BJ (cell line): ENCODE results near the gene MC1R. TPM values are rescaled to one million over a fixed set of nuclear protein-coding genes. Genes with fewer than 3 reads are reported as not detected.

Experiments used
- CTCF ChIA-PET: fragments of 350-600 bp; formaldehyde crosslinking; extraction: SDS; loops from one replicate; lab custom pipeline; 2021; ENCODE audit warnings: antibody characterized with exemption, inconsistent platforms; lab: Yijun Ruan, JAX
- POLR2A ChIA-PET: fragments of 300-600 bp; sonication (Branson Sonifier 250); formaldehyde crosslinking; extraction: SDS; loops from one replicate; lab custom pipeline; 2021; ENCODE audit warnings: antibody characterized with exemption; lab: Charles Lee
- DNase-seq: peaks from one replicate; pipeline ENCODE4 v3.0.0-alpha.2; 2011; ENCODE audit warnings: low read depth
- H3K27me3 ChIP-seq: 2 replicates; pipeline ENCODE4 v1.6.0; 2011; ENCODE audit warnings: low read length; ENCODE audit not compliant: control insufficient read depth, insufficient read depth
- H3K36me3 ChIP-seq: 2 replicates; pipeline ENCODE4 v1.5.1; 2011; ENCODE audit warnings: low read length; ENCODE audit not compliant: control insufficient read depth, insufficient read depth
- H3K4me3 ChIP-seq: 2 replicates; pipeline ENCODE4 v1.5.1; 2011; ENCODE audit warnings: low read depth, mild to moderate bottlenecking, control low read depth, low read length
- polyA plus RNA-seq: library from polyadenylated mRNA; depleted of rRNA; stranded (reverse); fragments of >200 nt; gene quantifications from 2 replicates; pipeline ENCODE4 v1.2.3, GENCODE V29; 2011
- TF ChIP-seq, protein P1 (sequence below): IDR thresholded peaks from 2 replicates; pipeline ENCODE4 v1.5.1; 2011; ENCODE audit warnings: low read depth, mild to moderate bottlenecking, control low read depth, inconsistent platforms, low read length, moderate library complexity; ENCODE audit not compliant: insufficient read depth

MC1R gene
- polyA plus RNA-seq, 1 experiment = 7.2 TPM

DNA sequence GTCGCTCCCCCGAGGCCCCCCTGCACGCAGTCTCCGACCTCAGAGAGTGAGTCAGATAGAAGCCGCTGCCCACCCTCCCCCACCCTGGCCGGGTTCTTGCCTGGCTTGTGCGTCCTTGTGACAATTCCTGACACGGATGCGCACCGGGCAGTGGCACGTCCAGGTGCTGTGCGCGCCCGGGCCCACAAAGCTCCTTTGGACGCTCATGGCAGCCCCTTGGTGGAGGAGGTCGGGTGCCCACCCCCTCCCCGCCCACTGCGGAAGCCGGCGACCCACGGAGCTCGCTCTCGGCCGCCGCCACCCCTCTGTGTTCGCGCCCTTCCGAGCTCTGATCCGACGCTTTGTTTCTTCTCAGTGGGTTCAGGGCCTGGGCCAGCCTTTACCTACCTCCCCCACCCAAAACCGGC lies 3.8 kb downstream of the MC1R start:
- peak overlapping the region; percentile 65 for H3K4me3 ChIP-seq
- TF ChIP-seq, protein P1, sequence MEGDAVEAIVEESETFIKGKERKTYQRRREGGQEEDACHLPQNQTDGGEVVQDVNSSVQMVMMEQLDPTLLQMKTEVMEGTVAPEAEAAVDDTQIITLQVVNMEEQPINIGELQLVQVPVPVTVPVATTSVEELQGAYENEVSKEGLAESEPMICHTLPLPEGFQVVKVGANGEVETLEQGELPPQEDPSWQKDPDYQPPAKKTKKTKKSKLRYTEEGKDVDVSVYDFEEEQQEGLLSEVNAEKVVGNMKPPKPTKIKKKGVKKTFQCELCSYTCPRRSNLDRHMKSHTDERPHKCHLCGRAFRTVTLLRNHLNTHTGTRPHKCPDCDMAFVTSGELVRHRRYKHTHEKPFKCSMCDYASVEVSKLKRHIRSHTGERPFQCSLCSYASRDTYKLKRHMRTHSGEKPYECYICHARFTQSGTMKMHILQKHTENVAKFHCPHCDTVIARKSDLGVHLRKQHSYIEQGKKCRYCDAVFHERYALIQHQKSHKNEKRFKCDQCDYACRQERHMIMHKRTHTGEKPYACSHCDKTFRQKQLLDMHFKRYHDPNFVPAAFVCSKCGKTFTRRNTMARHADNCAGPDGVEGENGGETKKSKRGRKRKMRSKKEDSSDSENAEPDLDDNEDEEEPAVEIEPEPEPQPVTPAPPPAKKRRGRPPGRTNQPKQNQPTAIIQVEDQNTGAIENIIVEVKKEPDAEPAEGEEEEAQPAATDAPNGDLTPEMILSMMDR = no peak
- H3K27me3 ChIP-seq = no peaks in the 10 kb centered on the region
- H3K36me3 ChIP-seq = no peaks in the 10 kb centered on the region
- ChIA-PET CTCF (interaction anchor here (0.7 to 5.8 kb wide), 4 partner anchors 12 to 222 kb away, joined by 3 to 48 read pairs (median 4); no protein-coding TSS in a partner anchor), POLR2A (interaction anchor here (0.6 to 0.7 kb wide), 3 partner anchors 49 to 236 kb away, joined by 3 to 13 read pairs (median 9); partner anchors contain the start of genes CDK10 and TCF25)
- DNase-seq = peak; percentile 69

DNA sequence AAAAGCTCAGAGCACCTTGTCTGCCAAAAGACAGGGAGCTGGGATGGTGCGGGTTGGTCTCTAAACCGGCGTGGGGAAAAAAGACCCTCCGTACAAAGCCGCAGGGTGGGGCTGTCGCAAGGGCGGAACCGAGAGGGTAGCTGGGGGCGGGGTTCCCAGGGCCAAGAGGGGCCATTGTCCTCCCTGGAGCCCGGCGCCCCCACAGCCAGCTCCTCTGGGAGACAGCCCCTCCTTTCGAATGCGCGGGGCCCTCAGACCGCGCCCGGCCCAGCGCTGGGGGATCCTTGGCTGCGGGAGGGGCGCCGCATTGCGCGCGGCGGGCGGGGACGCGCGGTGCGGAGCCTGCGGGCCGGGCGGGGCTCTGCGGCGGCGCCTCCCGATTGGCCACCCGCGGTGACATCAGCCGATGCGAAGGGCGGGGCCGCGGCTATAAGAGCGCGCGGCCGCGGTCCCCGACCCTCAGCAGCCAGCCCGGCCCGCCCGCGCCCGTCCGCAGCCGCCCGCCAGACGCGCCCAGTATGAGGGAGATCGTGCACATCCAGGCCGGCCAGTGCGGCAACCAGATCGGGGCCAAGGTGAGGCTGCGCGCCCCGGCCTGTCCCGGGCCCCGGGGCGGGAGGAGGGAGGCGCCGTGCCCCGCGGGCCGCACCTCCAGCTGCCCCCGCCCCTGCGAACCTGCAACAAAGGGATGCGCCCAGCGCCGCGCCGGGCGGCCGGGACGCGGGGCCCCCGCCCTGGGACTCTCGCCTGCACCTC lies 4.4 kb downstream of the MC1R start, which contains the start of gene TUBB3:
Gene TUBB3, plus strand, starts transcription at position 459 of the 756 bp plus-strand sequence. Its CDS starts 60 bp downstream, at position 519.
- DNase-seq = no peak
- POLR2A ChIA-PET = interaction anchor here (0.6 to 0.7 kb wide), 3 partner anchors 50 to 237 kb away, joined by 3 to 13 read pairs (median 9); partner anchors contain the start of genes CDK10 and TCF25
- H3K4me3 ChIP-seq = peak within 1 kb of the TSS; percentile 65
- CTCF ChIA-PET = interaction anchor here (1.6 to 5.8 kb wide), 3 partner anchors 12 to 63 kb away, joined by 4 to 48 read pairs (median 9); no protein-coding TSS in a partner anchor
- TF ChIP-seq, protein P1 = no peak
- no peaks in the 10 kb centered on the region for H3K36me3 ChIP-seq
- H3K27me3 ChIP-seq = no peaks in the 10 kb centered on the region

DNA sequence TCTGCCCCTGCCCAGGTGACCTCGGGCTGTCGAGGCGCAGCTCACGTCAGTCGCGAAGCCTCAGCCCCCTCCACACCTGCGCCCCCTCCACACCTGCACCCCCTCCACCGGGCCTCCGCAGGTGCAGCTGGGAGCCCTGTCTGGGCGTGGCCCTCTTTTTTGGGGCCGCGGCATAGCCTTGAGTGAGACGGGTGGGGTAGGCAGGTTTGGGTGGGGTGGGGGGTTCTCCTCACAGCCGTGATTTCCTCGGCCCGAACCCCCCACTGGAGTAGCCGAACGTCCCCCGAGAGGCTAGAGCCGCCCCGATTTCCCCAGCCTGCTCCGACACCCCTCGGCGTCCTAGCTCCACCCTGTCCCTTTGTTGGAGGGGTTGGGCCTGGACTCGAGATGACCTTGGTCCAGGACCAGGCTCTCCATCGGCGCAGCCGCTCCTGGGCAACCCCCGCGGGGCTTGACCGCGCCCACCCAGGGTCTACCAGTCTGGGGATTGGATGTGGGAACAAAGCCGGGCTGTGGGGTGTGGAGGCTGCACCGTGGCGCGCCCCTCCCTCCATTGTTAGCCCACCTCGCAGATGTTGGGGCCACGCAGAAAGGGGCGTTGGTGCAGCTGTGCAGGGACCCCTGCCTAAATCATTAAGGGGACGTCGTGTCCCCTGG lies 5.1 kb downstream of the MC1R start:
- ChIA-PET CTCF (interaction anchor here (1.2 to 5.8 kb wide), 4 partner anchors 13 to 158 kb away, joined by 3 to 48 read pairs (median 6); no protein-coding TSS in a partner anchor), POLR2A (no interaction called here)
- TF ChIP-seq, protein P1 = no peak
- Histone ChIP-seq H3K4me3 (peak overlapping the region; percentile 65), H3K27me3 (no peaks in the 10 kb centered on the region), H3K36me3 (no peaks in the 10 kb centered on the region)
- DNase-seq = no peak

DNA sequence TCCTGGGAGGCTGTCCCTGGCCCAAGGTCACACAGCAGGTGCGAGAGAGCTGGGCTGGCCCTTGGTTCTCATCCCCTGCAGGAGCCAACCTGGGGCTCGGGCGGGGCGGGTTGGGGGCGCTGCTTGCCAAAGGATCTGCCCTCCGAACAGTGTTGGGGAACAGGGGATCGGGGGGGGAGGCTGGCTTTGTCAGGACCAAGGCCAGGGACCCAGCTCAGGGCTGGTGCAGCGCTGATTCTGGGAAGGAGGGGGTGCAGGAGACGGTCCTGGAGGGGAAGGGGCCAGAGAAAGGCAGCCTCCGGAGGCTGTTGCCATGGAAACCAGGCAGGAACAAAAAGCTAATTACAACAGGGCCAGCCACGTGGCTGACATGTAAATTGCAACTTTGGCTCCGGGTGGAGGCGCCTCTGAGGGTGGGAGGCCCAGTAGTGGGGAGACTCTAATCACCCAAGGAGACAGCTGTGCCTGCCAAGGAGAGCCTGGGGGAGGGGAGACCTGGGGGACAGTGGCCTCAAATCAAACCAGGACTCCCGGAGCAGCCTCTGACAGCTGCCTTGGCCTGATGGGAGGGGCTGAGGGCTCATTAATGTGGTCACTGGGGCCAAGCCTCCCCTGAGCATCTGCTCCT lies 5.7 kb downstream of the MC1R start:
- ChIA-PET CTCF (interaction anchor here (0.6 to 5.8 kb wide), 5 partner anchors 14 to 158 kb away, joined by 3 to 48 read pairs (median 4); no protein-coding TSS in a partner anchor), POLR2A (no interaction called here)
- DNase-seq = no peak
- no peaks in the 10 kb centered on the region for H3K36me3 ChIP-seq
- no peaks in the 10 kb centered on the region for H3K27me3 ChIP-seq
- TF ChIP-seq, protein P1 = 0 out of 2 replicates have a peak, but pooled peaks have one; percentile 2
- peak overlapping the region; percentile 65 for H3K4me3 ChIP-seq
